Uterine smooth muscle cell (primary cell): ENCODE results near the gene DHDH. TPM values are rescaled to one million over a fixed set of nuclear protein-coding genes. Genes with fewer than 3 reads are reported as not detected.

Source experiments
- total RNA-seq: library from RNA; depleted of rRNA; stranded (reverse); fragments of >200 nt; gene quantifications from 2 replicates; pipeline ENCODE4 v1.2.3, GENCODE V29; 2014

The DHDH gene
- total RNA-seq = not detected in 2 replicates

DNA sequence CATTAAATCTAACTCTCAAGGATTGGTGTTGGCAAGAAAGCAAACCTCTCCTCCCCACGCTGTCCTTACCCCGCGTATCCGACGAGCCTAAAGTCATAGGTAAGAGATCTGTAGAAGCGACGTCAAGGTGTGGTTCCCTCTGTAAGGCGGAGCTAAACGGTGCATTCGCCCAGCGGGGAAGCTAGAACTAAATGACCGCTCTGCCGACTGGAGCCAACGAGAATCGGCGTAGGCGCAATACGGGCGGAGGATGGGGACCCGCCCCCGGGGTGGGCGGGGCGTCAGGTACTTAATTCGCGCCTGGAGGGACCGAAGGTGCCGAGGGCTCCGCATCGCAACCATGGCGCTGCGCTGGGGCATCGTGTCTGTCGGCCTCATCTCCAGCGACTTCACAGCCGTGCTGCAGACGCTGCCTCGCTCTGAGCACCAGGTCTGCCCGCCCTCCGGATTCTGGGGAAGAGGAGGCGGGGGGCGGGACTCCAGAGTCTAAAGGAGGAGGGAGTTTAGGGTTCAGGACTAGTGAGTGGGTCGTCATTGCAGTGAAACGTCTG lies at the start of gene DHDH:
DHDH (plus strand) TSS at position 318 of the 551 bp plus-strand sequence; CDS start at position 341, 23 bp downstream.

DNA sequence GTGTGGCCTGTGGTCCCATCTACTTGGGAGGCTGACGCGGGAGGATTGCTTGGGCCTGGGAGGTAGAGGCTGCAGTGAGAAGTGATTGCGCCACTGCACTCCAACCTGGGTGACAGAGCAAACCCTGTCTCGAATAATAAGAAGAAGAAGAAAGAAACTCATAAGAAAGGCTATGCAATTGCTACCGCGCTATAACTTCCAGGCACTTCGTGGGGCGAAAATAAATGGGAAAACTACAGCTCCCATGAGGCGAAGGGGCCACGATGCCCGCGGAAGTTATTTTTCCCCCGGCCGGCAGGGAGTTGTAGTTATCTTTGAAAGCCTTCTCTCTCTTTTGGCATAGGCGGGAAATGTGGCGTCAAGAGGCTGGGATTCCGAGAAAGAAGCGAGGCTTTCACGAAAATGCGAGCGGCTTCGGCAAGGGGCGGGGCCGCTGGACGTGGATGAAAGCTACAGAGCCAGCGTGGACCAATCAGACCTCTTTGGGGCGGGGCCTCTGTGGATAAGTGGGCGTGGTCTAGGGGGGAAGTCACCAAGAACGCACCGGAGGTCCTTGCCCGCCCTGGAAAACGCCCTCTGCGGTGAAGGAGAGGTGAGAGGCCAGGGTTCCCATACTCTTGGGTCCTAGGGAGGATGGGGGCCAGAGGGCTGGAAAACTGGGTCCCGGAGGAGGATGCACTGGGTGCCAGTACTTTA lies 33.6 kb upstream of the DHDH start, which contains the start of gene NUCB1:
NUCB1 (plus strand) TSS at position 532 of the 696 bp plus-strand sequence. CDS start 485 bp downstream, outside the sequence.

DNA sequence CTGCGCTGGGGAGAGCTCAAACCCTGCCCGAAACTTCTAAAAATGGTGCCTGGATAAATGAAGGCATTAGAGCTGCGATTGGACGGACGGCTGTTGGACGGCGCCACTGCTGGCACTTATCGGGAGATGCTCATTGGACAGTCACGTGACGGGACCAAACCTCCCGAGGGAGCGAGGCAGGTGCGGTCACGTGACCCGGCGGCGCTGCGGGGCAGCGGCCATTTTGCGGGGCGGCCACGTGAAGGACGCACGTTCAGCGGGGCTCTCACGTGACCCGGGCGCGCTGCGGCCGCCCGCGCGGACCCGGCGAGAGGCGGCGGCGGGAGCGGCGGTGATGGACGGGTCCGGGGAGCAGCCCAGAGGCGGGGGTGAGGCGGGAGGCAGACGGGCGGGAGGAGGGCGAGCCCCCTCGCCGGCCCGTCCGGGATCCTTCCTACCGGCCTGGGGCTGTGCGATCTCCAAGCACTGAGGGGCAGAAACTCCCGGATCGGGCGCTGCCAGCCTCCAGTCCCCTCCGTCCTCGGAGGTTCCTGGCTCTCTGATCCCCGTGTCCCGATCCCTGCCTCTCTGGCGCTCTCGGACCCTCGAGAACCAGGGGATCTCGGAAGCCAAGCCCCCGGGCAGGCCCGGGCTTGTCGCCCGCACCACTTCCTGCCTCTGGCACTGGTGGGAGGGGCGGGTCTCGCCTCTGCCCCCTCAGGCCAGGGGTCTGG lies 21.3 kb downstream of the DHDH start, which contains the start of gene BAX:
BAX (plus strand) TSS at position 281 of the 713 bp plus-strand sequence; CDS start at position 335, 54 bp downstream.

DNA sequence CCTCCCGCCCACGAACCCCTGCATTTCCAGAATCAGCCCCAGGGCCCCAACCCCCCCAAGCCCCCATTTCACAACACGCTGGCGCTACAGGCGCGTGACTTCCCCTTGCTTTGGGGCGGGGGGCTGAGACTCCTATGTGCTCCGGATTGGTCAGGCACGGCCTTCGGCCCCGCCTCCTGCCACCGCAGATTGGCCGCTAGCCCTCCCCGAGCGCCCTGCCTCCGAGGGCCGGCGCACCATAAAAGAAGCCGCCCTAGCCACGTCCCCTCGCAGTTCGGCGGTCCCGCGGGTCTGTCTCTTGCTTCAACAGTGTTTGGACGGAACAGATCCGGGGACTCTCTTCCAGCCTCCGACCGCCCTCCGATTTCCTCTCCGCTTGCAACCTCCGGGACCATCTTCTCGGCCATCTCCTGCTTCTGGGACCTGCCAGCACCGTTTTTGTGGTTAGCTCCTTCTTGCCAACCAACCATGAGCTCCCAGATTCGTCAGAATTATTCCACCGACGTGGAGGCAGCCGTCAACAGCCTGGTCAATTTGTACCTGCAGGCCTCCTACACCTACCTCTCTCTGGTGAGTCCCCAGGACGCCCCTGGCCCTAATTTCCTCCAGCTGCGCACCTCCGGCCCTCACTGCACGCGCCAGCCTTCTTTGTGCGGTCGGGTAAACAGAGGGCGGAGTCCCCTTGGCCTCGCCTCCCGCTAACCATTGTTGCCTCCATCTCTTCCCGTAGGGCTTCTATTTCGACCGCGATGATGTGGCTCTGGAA lies 31.7 kb downstream of the DHDH start, which contains the start of gene FTL:
FTL (plus strand) TSS at position 270 of the 766 bp plus-strand sequence; CDS start at position 469, 199 bp downstream.

DNA sequence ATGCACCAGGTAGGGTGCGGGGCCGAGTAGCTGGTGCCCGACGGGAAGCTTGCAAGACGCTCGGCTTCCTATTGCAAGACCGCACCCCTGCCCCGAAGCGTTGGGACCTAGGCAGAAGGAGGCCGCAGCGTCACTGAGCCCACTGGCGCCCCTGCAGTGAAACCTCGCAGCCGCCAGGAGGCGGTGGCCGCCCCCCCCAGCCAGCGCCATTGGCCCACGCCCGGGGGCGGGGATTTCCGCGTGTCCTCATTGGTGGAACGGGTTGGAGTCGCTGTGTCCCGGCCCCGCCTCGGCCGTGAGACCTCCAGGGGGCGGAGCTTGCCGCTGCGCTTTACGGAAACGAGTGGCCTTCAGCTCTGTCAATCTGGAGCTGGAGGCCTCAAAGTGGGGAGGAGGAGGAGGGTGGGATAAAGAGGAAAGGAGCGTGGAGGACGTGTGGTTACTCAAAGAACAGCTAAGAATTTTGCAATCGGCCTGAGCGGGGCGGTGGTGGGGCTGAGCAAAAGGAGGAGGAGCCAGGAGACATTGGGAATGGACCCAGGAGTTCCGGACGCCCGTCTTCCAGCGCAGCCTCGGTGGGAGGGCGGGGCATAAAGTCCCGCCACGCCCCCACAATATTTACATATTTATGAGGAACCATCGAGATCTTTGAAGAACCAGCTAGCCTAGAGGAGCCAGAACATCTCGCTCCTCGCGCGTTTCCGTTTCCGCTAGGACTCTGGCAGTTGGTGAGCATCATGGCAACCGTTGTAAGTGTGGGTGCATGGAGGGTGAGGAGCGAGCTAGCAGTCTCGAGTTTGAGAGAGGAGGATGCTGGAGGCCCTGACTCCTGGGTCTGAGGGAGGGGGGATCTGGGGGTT lies 59.9 kb downstream of the DHDH start, which contains the start of the genes GYS1 and RUVBL2:
GYS1 (minus strand) TSS at position 135 of the 860 bp plus-strand sequence. CDS start 197 bp downstream, outside the sequence.
RUVBL2 (plus strand) TSS at position 713 of the 860 bp plus-strand sequence; CDS start at position 738, 25 bp downstream.

Other genes with a start within 250 kb of the DHDH start
- gene FUT2, start 237.7 kb upstream of the DHDH start, total RNA-seq = 0.11 TPM in 1 of 2 replicates, not detected in the other
- gene MAMSTR, start 214.0 kb upstream of the DHDH start, total RNA-seq = 1.1 and 1.2 TPM in 2 replicates
- gene RASIP1, start 193.1 kb upstream of the DHDH start, total RNA-seq = 0.44 and 0.87 TPM in 2 replicates
- not detected in 2 replicates for gene IZUMO1, start 186.8 kb upstream of the DHDH start, total RNA-seq
- gene FUT1, start 181.1 kb upstream of the DHDH start, total RNA-seq = 0.33 and 1.1 TPM in 2 replicates
- not detected in 2 replicates for gene FGF21, start 178.2 kb upstream of the DHDH start, total RNA-seq
- 27.8 and 36.2 TPM in 2 replicates for gene BCAT2, start 122.7 kb upstream of the DHDH start, total RNA-seq
- gene HSD17B14, start 97.2 kb upstream of the DHDH start, total RNA-seq = 6.0 and 16.1 TPM in 2 replicates
- 12.0 and 15.5 TPM in 2 replicates for gene PLEKHA4, start 65.1 kb upstream of the DHDH start, total RNA-seq
- gene PPP1R15A, start 61.3 kb upstream of the DHDH start, total RNA-seq = 124 and 144 TPM in 2 replicates
- 0.37 TPM in 1 of 2 replicates, not detected in the other for gene TULP2, start 35.0 kb upstream of the DHDH start, total RNA-seq
- 69.9 and 197 TPM in 2 replicates for gene NUCB1, start 33.4 kb upstream of the DHDH start, total RNA-seq
- 64.2 and 70.1 TPM in 2 replicates for gene BAX, start 21.2 kb downstream of the DHDH start, total RNA-seq
- gene FTL, start 31.6 kb downstream of the DHDH start, total RNA-seq = 901 and 3,848 TPM in 2 replicates
- 23.4 and 31.5 TPM in 2 replicates for gene GYS1, start 59.6 kb downstream of the DHDH start, total RNA-seq
- 213 and 418 TPM in 2 replicates for gene RUVBL2, start 60.2 kb downstream of the DHDH start, total RNA-seq
- not detected in 2 replicates for gene LHB, start 83.4 kb downstream of the DHDH start, total RNA-seq
- gene CGB3, start 90.6 kb downstream of the DHDH start, total RNA-seq = not detected in 2 replicates
- not detected in 2 replicates for gene CGB2, start 98.2 kb downstream of the DHDH start, total RNA-seq
- gene CGB1, start 103.2 kb downstream of the DHDH start, total RNA-seq = not detected in 2 replicates
- not detected in 2 replicates for gene CGB5, start 110.1 kb downstream of the DHDH start, total RNA-seq
- gene CGB8, start 115.4 kb downstream of the DHDH start, total RNA-seq = not detected in 2 replicates
- 0.22 and 0.37 TPM in 2 replicates for gene CGB7, start 124.0 kb downstream of the DHDH start, total RNA-seq
- gene NTF4, start 131.1 kb downstream of the DHDH start, total RNA-seq = not detected in 2 replicates
- not detected in 2 replicates for gene KCNA7, start 139.0 kb downstream of the DHDH start, total RNA-seq
- 101 and 166 TPM in 2 replicates for gene SNRNP70, start 151.8 kb downstream of the DHDH start, total RNA-seq
- gene LIN7B, start 180.7 kb downstream of the DHDH start, total RNA-seq = 4.8 and 13.1 TPM in 2 replicates
- 0.87 and 1.2 TPM in 2 replicates for gene C19orf73, start 185.4 kb downstream of the DHDH start, total RNA-seq
- 1.2 and 1.5 TPM in 2 replicates for gene PPFIA3, start 185.8 kb downstream of the DHDH start, total RNA-seq
- gene HRC, start 221.7 kb downstream of the DHDH start, total RNA-seq = not detected in 2 replicates
- gene TRPM4, start 224.1 kb downstream of the DHDH start, total RNA-seq = 10.2 and 17.1 TPM in 2 replicates